Inferior parietal cortex (tissue), 1 donor: ENCODE measurements around the gene UBE2D1.
"Not testable (repeated sequence)": the region's sequence is repeated elsewhere in the genome, so short reads cannot be mapped to it uniquely, and the experiment has no call there.

Source experiments
- DNase-seq: peaks from one replicate; pipeline ENCODE4 v3.0.0-alpha.2; 2016; ENCODE audit errors: extremely low spot score

The UBE2D1 gene

GRCh38 chr10:58384095-58384494 is 49.3 kb downstream of the UBE2D1 start:
- DNase-seq = no peak

GRCh38 chr10:58384544-58384998 is 49.8 kb downstream of the UBE2D1 start:
- no peak for DNase-seq

GRCh38 chr10:58384999-58385783 is 50.4 kb downstream of the UBE2D1 start, which contains the start of gene TFAM:
Gene TFAM, plus strand, starts transcription at chr10:58385410. Its CDS starts 138 bp downstream, at chr10:58385548.
- DNase-seq = peak; percentile 90

GRCh38 chr10:58385784-58386112 is 50.9 kb downstream of the UBE2D1 start:
- DNase-seq = no peak

- no peak for DNase-seq
Observed at GRCh38 chr10:58389024-58389423, 54.2 kb downstream of the UBE2D1 start.

- no peak for DNase-seq
Observed at GRCh38 chr10:58393317-58393716, 58.5 kb downstream of the UBE2D1 start.

GRCh38 chr10:58394471-58394870 is 59.7 kb downstream of the UBE2D1 start:
- no peak for DNase-seq

GRCh38 chr10:58396057-58396456 is 61.3 kb downstream of the UBE2D1 start:
- no peak for DNase-seq

- no peak for DNase-seq
Observed at GRCh38 chr10:58397830-58398229, 63.0 kb downstream of the UBE2D1 start.

GRCh38 chr10:58399410-58399809 is 64.6 kb downstream of the UBE2D1 start:
- DNase-seq = no peak

GRCh38 chr10:58400609-58401008 is 65.8 kb downstream of the UBE2D1 start:
- no peak for DNase-seq

- no peak for DNase-seq
Observed at GRCh38 chr10:58404001-58404400, 69.2 kb downstream of the UBE2D1 start.

GRCh38 chr10:58409956-58410610 is 75.3 kb downstream of the UBE2D1 start:
- no peak for DNase-seq

GRCh38 chr10:58412502-58412961 is 77.7 kb downstream of the UBE2D1 start:
- no peak for DNase-seq

GRCh38 chr10:58414270-58415041 is 79.7 kb downstream of the UBE2D1 start:
- peak; percentile 60 for DNase-seq

GRCh38 chr10:58415757-58416156 is 81.0 kb downstream of the UBE2D1 start:
- no peak for DNase-seq

GRCh38 chr10:58417902-58418301 is 83.1 kb downstream of the UBE2D1 start:
- DNase-seq = not testable (repeated sequence)
